ENCODE results near the gene TNNT3.

GRCh38 chr11:1943977-1944376 lies 24.5 kb downstream of the TNNT3 start:
- TF ChIP-seq CTCF (IDR thresholded peaks at IDR 0.05; ENCODE audit: borderline replicate concordance, extremely low read depth, low read length, poor library complexity, severe bottlenecking) (no peak), EZH2 (IDR thresholded peaks at IDR 0.05; ENCODE audit: borderline replicate concordance, low read depth, low read length, severe bottlenecking) (no peak)

All from DND-41 (cell line).